ENCODE data around the gene WNT3. TPM values are rescaled to one million over a fixed set of nuclear protein-coding genes. Genes with fewer than 3 reads are reported as not detected.

WNT3 gene
- total and polyA plus RNA-seq, 2 of the 8 experiments (the other 6 are each of a cell fraction or from before 2014, with no cell fraction given), result 0.56 to 2.0 TPM

GRCh38 chr17:46792071-46792470, 26.4 kb downstream of the WNT3 start (continued):
- TF ChIP-seq HDAC2 (IDR thresholded peaks at IDR 0.05; ENCODE audit: borderline replicate concordance in 1 of 2, low read depth in 2 of 2, low read length in 2 of 2) (no peak), TBP (IDR thresholded peaks at IDR 0.05; ENCODE audit: low read depth, low read length) (no peak)

All from H1 (cell line).